Measurements from ENCODE around the gene LMO7.

- no peak for TF ChIP-seq ZBTB21 (CRISPR knock-in tag; IDR thresholded peaks at IDR 0.05; ENCODE audit: borderline replicate concordance)
- TF ChIP-seq STAT6 (CRISPR knock-in tag; conservative IDR thresholded peaks at IDR 0.05; ENCODE audit: low read depth): no peak
Measured at GRCh38 chr13:75801388-75801945, 165.3 kb downstream of the LMO7 start.

Data from WTC11 (cell line).